Kidney (tissue), 14 donors: ENCODE results near the gene CFAP100. TPM values are rescaled to one million over a fixed set of nuclear protein-coding genes. Genes with fewer than 3 reads are reported as not detected.

ENCODE experiments used
- DNase-seq, 5 donors: peaks; one replicate each; pipeline ENCODE4 v3.0.0-alpha.2; 2013 to 2020
- FAIRE-seq: peaks from 2 replicates; lab custom pipeline; 2012; peaks lifted over from hg19 to GRCh38; lab: Jason Lieb, UNC
- H3K27ac ChIP-seq, 2 donors: one replicate each; pipeline ENCODE4 v1.7.0; 2013; ENCODE audit warnings: low read depth in 2 of 2, low read length in 2 of 2, inconsistent platforms in 1 of 2
- H3K27me3 ChIP-seq: one replicate; pipeline ENCODE4 v1.7.1; 2013; ENCODE audit warnings: low read length, inconsistent platforms; ENCODE audit not compliant: control insufficient read depth, insufficient read depth
- H3K36me3 ChIP-seq, 3 donors: one replicate each; pipeline versions ENCODE4 v1.7.0 to v1.7.1; 2013; ENCODE audit warnings: low read length in 3 of 3, control low read depth in 1 of 3, inconsistent platforms in 1 of 3; ENCODE audit not compliant: insufficient read depth in 3 of 3, control insufficient read depth in 2 of 3
- H3K4me1 ChIP-seq, 3 donors: one replicate each; pipeline versions ENCODE4 v1.7.0 to v1.7.1; 2013; ENCODE audit warnings: low read length in 3 of 3, inconsistent platforms in 1 of 3, low read depth in 1 of 3; ENCODE audit not compliant: control insufficient read depth in 2 of 3, insufficient read depth in 2 of 3
- H3K4me3 ChIP-seq, 3 donors: one replicate each; pipeline versions ENCODE4 v1.7.0 to v1.8.1; 2013; ENCODE audit warnings: low read length in 3 of 3, control low read depth in 1 of 3, inconsistent platforms in 1 of 3
- H3K9ac ChIP-seq, 3 donors: one replicate each; pipeline versions ENCODE4 v1.7.0 to v1.7.1; 2013; ENCODE audit warnings: low read length in 3 of 3, control low read depth in 1 of 3, inconsistent platforms in 1 of 3
- H3K9me3 ChIP-seq, 3 donors: one replicate each; pipeline versions ENCODE4 v1.7.0 to v1.7.1; 2013; ENCODE audit warnings: low read length in 3 of 3, control low read depth in 1 of 3, inconsistent platforms in 1 of 3; ENCODE audit not compliant: control insufficient read depth in 2 of 3, insufficient read depth in 1 of 3
- CTCF ChIP-seq: IDR thresholded peaks from 3 replicates; pipeline ENCODE4 v1.5.1; 2012; ENCODE audit warnings: mild to moderate bottlenecking, moderate library complexity, borderline replicate concordance; ENCODE audit not compliant: insufficient read depth; ENCODE audit errors: extremely low read depth
- intact Hi-C: fragments of 100-400 bp; cut with DNase I; formaldehyde crosslinking; loops from one replicate; pipeline ENCODE4 v1.11.1; 2022
- polyA plus RNA-seq: library from polyadenylated mRNA; stranded (reverse); fragments of 350-450 nt; fragmentation: Illumina TruSeq; extraction: RNeasy Lipid Tissue Mini Kit (QIAGEN cat#74804); gene quantifications from one replicate; pipeline ENCODE4 v1.2.3, GENCODE V29; 2014; ENCODE audit warnings: low read depth, low replicate concordance; ENCODE audit not compliant: insufficient read depth
- total RNA-seq: library from RNA; stranded (reverse); fragmentation: NEBNext Ultra II Directional; extraction: Animal tissue kit (Norgen Biotek cat#: 25700); gene quantifications from one replicate; pipeline ENCODE4 v1.2.1, GENCODE V29; 2021
- donor health status: control.
- donor health status: control.
- donor health status: control.
- donor health status: control.
- donor health status: control.
- donor health status: DM: yes; HTN: yes; CAD: no.
- donor health status: Normal renal cell carcinoma (clear cell type).

The CFAP100 gene
- total and polyA plus RNA-seq, 2 donors from 2014 or later = 0.60 TPM; not detected in 1

- H3K36me3 ChIP-seq = peaks cover 0 to 57% (median 11%) of the 10 kb centered on the region in 3 donors
- H3K9me3 ChIP-seq = no peaks in the 10 kb centered on the region
- H3K4me3 ChIP-seq = no peak overlapping the region
- intact Hi-C loops = no loop called here
- H3K27ac ChIP-seq = no peak overlapping the region
- no peaks in the 10 kb centered on the region for H3K27me3 ChIP-seq
- DNase-seq = peak in 2 of 5 donors; percentile 18 to 65
- H3K9ac ChIP-seq = no peak overlapping the region
- TF ChIP-seq CTCF = no peak
- H3K4me1 ChIP-seq = peaks cover 0 to 13% (median 9%) of the 10 kb centered on the region in 3 donors
- no peak for FAIRE-seq
Measured at GRCh38 chr3:126349071-126349470, 45.6 kb upstream of the CFAP100 start.

GRCh38 chr3:126349611-126350501, 44.9 kb upstream of the CFAP100 start:
- intact Hi-C loops = no loop called here
- no peak for FAIRE-seq
- H3K27ac ChIP-seq = no peak overlapping the region

GRCh38 chr3:126350502-126351085, 44.1 kb upstream of the CFAP100 start:
- intact Hi-C loops = no loop called here
- Histone ChIP-seq H3K9ac (no peak overlapping the region), H3K36me3 (peaks cover 0 to 57% (median 9%) of the 10 kb centered on the region in 3 donors), H3K27ac (no peak overlapping the region), H3K9me3 (no peaks in the 10 kb centered on the region), H3K4me1 (peaks cover 0 to 28% (median 24%) of the 10 kb centered on the region in 3 donors), H3K4me3 (no peak overlapping the region), H3K27me3 (no peaks in the 10 kb centered on the region)
- no peak for TF ChIP-seq CTCF
- FAIRE-seq (no peak), DNase-seq (peak in 1 of 5 donors; percentile 39)

More at GRCh38 chr3:126349611-126350501, 44.9 kb upstream of the CFAP100 start:
- H3K4me1 ChIP-seq = peaks cover 0 to 21% (median 17%) of the 10 kb centered on the region in 3 donors
- no peak overlapping the region for H3K9ac ChIP-seq
- no peaks in the 10 kb centered on the region for H3K27me3 ChIP-seq
- H3K4me3 ChIP-seq = no peak overlapping the region
- peak in 2 of 5 donors; percentile 32 to 41 for DNase-seq
- H3K9me3 ChIP-seq = no peaks in the 10 kb centered on the region
- no peak for TF ChIP-seq CTCF
- H3K36me3 ChIP-seq = peaks cover 0 to 57% (median 9%) of the 10 kb centered on the region in 3 donors
